HL-60 (cell line): ENCODE results near the gene TMED3.
A peak's percentile ranks its signal among the peaks of the same experiment; 100 is the strongest.

Source experiments
- DNase-seq, 2 experiments: peaks; one replicate each; pipeline ENCODE4 v3.0.0-alpha.2; 2010 to 2020; ENCODE audit warnings: low read depth in 1 of 2, low spot score in 1 of 2
- H3K27ac ChIP-seq: fragments of 250-450 bp; sonication (Bioruptor Pico); replicated peaks from 2 replicates; pipeline ENCODE4 v1.5.1; 2020; ENCODE audit warnings: mild to moderate bottlenecking, moderate library complexity
- H3K27me3 ChIP-seq: fragments of 250-450 bp; sonication (Bioruptor Pico); 2 replicates; pipeline ENCODE4 v1.5.1; 2021; ENCODE audit warnings: mild to moderate bottlenecking, moderate library complexity; ENCODE audit not compliant: insufficient read depth, poor library complexity, severe bottlenecking
- H3K4me3 ChIP-seq: replicated peaks from 2 replicates; pipeline ENCODE4 v1.5.1; 2011; ENCODE audit warnings: mild to moderate bottlenecking, control low read depth, low read length; ENCODE audit not compliant: insufficient read depth
- GABPA ChIP-seq: IDR thresholded peaks from 2 replicates; pipeline ENCODE4 v1.6.1; 2012; ENCODE audit warnings: low read depth
- POLR2AphosphoS5 ChIP-seq: IDR thresholded peaks from 2 replicates; pipeline ENCODE4 v1.6.1; 2012; ENCODE audit warnings: low read depth
- REST ChIP-seq: IDR thresholded peaks from 2 replicates; pipeline ENCODE4 v1.6.1; 2012; ENCODE audit warnings: low read depth; ENCODE audit not compliant: insufficient replicate concordance
- SPI1 ChIP-seq: IDR thresholded peaks from 2 replicates; pipeline ENCODE4 v1.6.1; 2012; ENCODE audit warnings: low read depth, mild to moderate bottlenecking, borderline replicate concordance
- TF ChIP-seq, protein P1 (sequence below): IDR thresholded peaks from one replicate; pipeline ENCODE4 v1.5.1; 2011; ENCODE audit warnings: low read length, control low read depth, inconsistent platforms; ENCODE audit not compliant: insufficient read depth

The TMED3 gene

GRCh38 chr15:79296583-79296982 lies 14.3 kb upstream of the TMED3 start:
- Histone ChIP-seq H3K27me3 (no peaks in the 10 kb centered on the region), H3K27ac (no peak overlapping the region), H3K4me3 (no peak overlapping the region)
- DNase-seq = peak in 1 of 2 experiments; percentile 14
- TF ChIP-seq, protein P1, sequence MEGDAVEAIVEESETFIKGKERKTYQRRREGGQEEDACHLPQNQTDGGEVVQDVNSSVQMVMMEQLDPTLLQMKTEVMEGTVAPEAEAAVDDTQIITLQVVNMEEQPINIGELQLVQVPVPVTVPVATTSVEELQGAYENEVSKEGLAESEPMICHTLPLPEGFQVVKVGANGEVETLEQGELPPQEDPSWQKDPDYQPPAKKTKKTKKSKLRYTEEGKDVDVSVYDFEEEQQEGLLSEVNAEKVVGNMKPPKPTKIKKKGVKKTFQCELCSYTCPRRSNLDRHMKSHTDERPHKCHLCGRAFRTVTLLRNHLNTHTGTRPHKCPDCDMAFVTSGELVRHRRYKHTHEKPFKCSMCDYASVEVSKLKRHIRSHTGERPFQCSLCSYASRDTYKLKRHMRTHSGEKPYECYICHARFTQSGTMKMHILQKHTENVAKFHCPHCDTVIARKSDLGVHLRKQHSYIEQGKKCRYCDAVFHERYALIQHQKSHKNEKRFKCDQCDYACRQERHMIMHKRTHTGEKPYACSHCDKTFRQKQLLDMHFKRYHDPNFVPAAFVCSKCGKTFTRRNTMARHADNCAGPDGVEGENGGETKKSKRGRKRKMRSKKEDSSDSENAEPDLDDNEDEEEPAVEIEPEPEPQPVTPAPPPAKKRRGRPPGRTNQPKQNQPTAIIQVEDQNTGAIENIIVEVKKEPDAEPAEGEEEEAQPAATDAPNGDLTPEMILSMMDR = no peak
- TF ChIP-seq REST (no peak), GABPA (no peak), POLR2AphosphoS5 (no peak), SPI1 (no peak)

DNA sequence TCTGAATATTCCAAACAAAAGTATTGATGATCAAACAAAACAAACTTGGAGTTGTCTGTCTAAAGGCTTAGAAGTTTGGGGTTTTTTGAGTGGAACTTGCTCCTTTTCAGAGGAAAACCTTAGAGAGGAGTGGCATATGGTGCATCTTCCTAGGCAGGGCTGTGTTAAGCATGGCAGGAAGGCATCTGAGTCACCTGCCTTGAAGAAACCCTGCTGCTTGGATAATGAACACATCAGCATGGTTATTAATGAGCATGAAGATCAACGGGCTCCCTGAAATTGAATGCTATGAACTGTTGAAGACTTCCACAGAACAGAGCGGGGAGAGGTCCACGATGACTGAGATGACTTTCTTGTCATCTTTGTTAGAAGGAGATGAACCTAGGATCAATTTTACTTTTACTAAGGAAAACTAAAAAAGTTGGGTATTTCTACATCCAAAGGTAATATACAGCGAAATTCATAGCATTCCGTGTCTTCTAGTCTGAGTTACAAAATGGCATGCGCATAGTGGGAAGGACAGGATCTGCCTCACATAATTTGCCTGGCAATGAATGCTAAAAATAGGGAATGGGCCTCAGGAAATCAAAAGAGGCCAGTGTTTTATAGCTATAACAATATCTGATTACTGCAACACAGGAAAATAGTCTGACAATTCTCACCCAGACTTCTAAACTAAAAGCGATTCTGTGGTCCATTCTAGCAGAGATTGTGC lies 11.6 kb upstream of the TMED3 start:
- no peaks in the 10 kb centered on the region for H3K27me3 ChIP-seq
- DNase-seq = no peak
- no peak for TF ChIP-seq REST
- no peak for TF ChIP-seq GABPA
- TF ChIP-seq, protein P1 = no peak
- TF ChIP-seq SPI1 = no peak
- no peak for TF ChIP-seq POLR2AphosphoS5
- H3K4me3 ChIP-seq = no peak overlapping the region
- no peak overlapping the region for H3K27ac ChIP-seq

DNA sequence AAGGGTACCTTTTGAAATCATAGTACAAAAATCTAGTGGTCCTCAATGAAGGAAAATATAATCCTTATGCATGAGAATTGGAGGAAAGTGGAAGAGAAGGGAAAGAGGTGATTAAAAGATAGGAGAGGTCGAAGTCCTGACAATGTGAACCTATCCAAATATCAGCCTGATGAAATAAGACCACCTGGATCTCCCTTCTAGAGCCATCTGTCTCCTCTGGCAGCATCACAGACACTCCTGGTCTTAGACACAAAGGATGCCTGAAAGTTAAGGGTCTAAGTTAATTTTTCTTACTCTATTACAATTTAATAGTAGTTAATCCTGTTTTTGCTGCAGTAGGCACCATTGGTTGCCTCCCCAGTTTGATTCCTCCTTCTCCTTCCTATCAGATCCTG lies 11.1 kb upstream of the TMED3 start:
- TF ChIP-seq GABPA = no peak
- no peak for TF ChIP-seq POLR2AphosphoS5
- no peak for TF ChIP-seq SPI1
- TF ChIP-seq REST = no peak
- no peak for DNase-seq
- peaks cover 3% of the 10 kb centered on the region for H3K27me3 ChIP-seq
- no peak overlapping the region for H3K27ac ChIP-seq
- no peak overlapping the region for H3K4me3 ChIP-seq
